ENCODE measurements around the gene SPESP1. TPM values are rescaled to one million over a fixed set of nuclear protein-coding genes. Genes with fewer than 3 reads are reported as not detected.

The SPESP1 gene
- total and polyA plus RNA-seq, 10 donors, result 0.43 to 5.9 (median 2.2) TPM

DNA sequence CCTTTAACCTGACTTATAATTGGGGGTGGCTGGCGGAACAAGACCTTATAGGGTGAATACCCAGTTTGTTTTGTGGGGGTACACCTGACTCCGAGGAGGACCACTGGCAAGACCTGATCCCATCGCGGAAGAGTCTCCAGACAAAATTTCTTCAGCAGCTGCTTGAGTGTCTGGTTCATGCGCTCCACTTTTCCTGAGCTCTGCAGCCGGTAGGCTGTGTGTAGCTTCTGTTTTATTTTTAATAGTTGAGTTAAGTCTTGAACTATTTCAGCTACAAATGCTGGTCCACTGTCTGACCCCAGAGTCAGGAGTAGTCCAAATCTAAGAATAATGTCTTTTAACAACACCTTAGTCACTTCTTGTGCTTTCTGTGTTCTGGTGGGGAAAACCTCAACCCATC is 63.0 kb downstream of the SPESP1 start:
- H3K36me3 ChIP-seq, result no peaks in the 10 kb centered on the region
- H3K9me3 ChIP-seq, result no peaks in the 10 kb centered on the region
- intact Hi-C loops (cut with DNase I; ENCODE audit: low total_unique reads), result no loop called here
- no peaks in the 10 kb centered on the region for H3K27me3 ChIP-seq (replicated peaks in 1 of 7)
- TF ChIP-seq POLR2AphosphoS5 (IDR thresholded peaks at IDR 0.05) (no peak), POLR2A (IDR thresholded peaks at IDR 0.05) (no peak)
- TF ChIP-seq, protein P1, sequence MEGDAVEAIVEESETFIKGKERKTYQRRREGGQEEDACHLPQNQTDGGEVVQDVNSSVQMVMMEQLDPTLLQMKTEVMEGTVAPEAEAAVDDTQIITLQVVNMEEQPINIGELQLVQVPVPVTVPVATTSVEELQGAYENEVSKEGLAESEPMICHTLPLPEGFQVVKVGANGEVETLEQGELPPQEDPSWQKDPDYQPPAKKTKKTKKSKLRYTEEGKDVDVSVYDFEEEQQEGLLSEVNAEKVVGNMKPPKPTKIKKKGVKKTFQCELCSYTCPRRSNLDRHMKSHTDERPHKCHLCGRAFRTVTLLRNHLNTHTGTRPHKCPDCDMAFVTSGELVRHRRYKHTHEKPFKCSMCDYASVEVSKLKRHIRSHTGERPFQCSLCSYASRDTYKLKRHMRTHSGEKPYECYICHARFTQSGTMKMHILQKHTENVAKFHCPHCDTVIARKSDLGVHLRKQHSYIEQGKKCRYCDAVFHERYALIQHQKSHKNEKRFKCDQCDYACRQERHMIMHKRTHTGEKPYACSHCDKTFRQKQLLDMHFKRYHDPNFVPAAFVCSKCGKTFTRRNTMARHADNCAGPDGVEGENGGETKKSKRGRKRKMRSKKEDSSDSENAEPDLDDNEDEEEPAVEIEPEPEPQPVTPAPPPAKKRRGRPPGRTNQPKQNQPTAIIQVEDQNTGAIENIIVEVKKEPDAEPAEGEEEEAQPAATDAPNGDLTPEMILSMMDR (IDR thresholded peaks at IDR 0.05 in 8 of 11, conservative IDR thresholded peaks at IDR 0.05 in 3 of 11), result no peak
- H3K4me3 ChIP-seq, result no peak overlapping the region
- peaks cover 0 to 5% (median 0%) of the 10 kb centered on the region in 6 donors for H3K4me1 ChIP-seq
- WGBS, 5 donors, result 92 to 98% (median 96%) methylated on average over 6 of the region's 6 CpGs
- no peak overlapping the region for H3K27ac ChIP-seq
- no peak for DNase-seq

DNA sequence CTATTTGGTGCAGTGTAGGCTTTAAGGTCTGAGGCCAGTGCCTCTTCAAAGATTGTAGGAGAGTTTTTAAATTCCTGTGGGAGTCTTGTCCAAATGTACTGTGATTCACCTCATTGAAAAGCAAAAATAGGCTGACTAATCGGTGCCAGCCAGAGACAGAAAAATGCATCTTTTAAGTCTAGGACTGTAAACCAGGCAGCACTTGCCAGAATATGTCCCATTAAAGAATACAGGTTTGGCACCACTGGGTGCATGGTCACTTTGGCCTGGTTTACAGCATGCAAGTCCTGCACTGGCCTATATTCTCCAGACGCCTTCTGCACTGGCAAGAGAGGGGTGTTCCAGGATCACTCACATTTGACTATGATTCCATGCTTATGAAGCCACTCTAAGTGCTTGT is 63.8 kb downstream of the SPESP1 start:
- H3K27ac ChIP-seq, result no peak overlapping the region
- 69 to 96% (median 89%) methylated on average over 1 to 2 of the region's 2 CpGs for WGBS, 5 donors
- H3K4me1 ChIP-seq, result peaks cover 0 to 5% (median 0%) of the 10 kb centered on the region in 6 donors
- H3K27me3 ChIP-seq (replicated peaks in 1 of 7), result no peaks in the 10 kb centered on the region
- intact Hi-C loops (cut with DNase I; ENCODE audit: low total_unique reads), result no loop called here
- H3K4me3 ChIP-seq, result no peak overlapping the region
- TF ChIP-seq POLR2AphosphoS5 (IDR thresholded peaks at IDR 0.05), result no peak
- no peak for TF ChIP-seq POLR2A (IDR thresholded peaks at IDR 0.05)
- TF ChIP-seq, protein P1 (IDR thresholded peaks at IDR 0.05 in 8 of 11, conservative IDR thresholded peaks at IDR 0.05 in 3 of 11), result no peak
- DNase-seq, result no peak
- no peaks in the 10 kb centered on the region for H3K9me3 ChIP-seq
- no peaks in the 10 kb centered on the region for H3K36me3 ChIP-seq

DNA sequence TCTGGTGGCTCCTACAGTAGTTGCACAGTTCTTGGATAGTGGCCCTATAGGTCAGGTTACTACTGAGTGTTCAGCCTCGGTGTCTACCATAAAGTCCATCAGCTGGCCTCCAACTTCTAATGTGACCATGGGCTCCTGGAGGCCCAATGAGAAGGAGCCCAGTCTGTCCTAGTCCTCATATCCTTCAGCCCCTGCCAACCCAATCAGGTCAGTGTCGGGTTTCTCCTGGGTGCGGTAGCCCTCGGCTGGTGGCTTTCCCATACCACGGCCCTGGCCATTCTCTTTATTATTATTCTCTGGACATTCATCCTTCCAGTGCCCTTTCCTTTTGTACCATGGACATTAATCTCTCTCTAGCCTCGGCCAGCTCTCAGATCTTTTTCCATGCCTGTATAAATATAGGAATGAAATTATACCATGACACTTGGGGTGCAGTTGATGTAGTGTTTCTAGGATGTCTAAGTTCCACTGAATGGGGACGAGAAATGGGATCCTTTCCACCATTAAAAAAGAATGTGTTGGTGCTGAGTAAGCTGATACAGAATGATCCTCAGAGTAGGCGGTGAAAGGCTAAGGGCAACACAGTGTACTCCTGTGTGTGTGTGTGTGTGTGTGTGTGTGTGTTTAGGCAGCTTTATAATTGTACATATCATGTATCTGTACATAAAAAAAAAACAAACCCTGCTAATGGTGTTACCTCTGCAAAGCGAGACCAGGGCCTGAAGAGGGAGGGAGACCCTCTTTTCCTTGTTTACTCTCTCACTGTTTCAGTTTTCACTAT is 64.8 kb downstream of the SPESP1 start:
- H3K9me3 ChIP-seq, result no peaks in the 10 kb centered on the region
- no peak for TF ChIP-seq POLR2A (IDR thresholded peaks at IDR 0.05)
- no peak for TF ChIP-seq POLR2AphosphoS5 (IDR thresholded peaks at IDR 0.05)
- TF ChIP-seq, protein P1 (IDR thresholded peaks at IDR 0.05 in 8 of 11, conservative IDR thresholded peaks at IDR 0.05 in 3 of 11), result no peak
- no peak for DNase-seq
- intact Hi-C loops (cut with DNase I; ENCODE audit: low total_unique reads), result no loop called here
- WGBS, 5 donors, result 82 to 94% (median 88%) methylated on average over 9 of the region's 9 CpGs
- H3K27ac ChIP-seq, result no peak overlapping the region
- H3K36me3 ChIP-seq, result no peaks in the 10 kb centered on the region
- peaks cover 0 to 5% (median 0%) of the 10 kb centered on the region in 6 donors for H3K4me1 ChIP-seq
- H3K4me3 ChIP-seq, result no peak overlapping the region
- H3K27me3 ChIP-seq (replicated peaks in 1 of 7), result no peaks in the 10 kb centered on the region

Other genes starting within 250 kb of the SPESP1 start
- 100 to 1,000 TPM in 4 of 7 donors, 10 to 100 TPM in 3; 68.4 to 163 (median 129) TPM for gene ANP32A, start 109.6 kb upstream of the SPESP1 start, total RNA-seq
- 100 to 1,000 TPM in 1 of 3 donors, 10 to 100 TPM in 2; 58.6 to 110 (median 91.1) TPM for gene ANP32A, start 109.6 kb upstream of the SPESP1 start, polyA plus RNA-seq
- gene NOX5, start 84.2 kb downstream of the SPESP1 start, total RNA-seq, result 10 to 100 TPM; 12.5 to 29.2 (median 17.3) TPM
- gene NOX5, start 84.2 kb downstream of the SPESP1 start, polyA plus RNA-seq, result 1 to 10 TPM in 2 of 3 donors, under 1 TPM in 1; 0.36 to 8.6 (median 6.7) TPM
- 10 to 100 TPM in 4 of 7 donors, 1 to 10 TPM in 3; 5.4 to 13.3 (median 11.1) TPM for gene GLCE, start 230.1 kb downstream of the SPESP1 start, total RNA-seq
- gene GLCE, start 230.1 kb downstream of the SPESP1 start, polyA plus RNA-seq, result 1 to 10 TPM; 2.8 to 4.5 (median 3.9) TPM